DND-41 (cell line): ENCODE measurements around the gene PPP2R2B.

ENCODE experiments used
- EZH2 ChIP-seq: IDR thresholded peaks from 3 replicates; pipeline ENCODE4 v1.6.1; 2012; ENCODE audit warnings: borderline replicate concordance, low read depth, mild to moderate bottlenecking, moderate library complexity, low read length, inconsistent platforms; ENCODE audit not compliant: severe bottlenecking
- TF ChIP-seq, protein P1 (sequence below): IDR thresholded peaks from 2 replicates; pipeline ENCODE4 v1.5.1; 2012; ENCODE audit warnings: borderline replicate concordance, low read length, moderate library complexity, mild to moderate bottlenecking; ENCODE audit not compliant: poor library complexity, severe bottlenecking; ENCODE audit errors: extremely low read depth

DNA sequence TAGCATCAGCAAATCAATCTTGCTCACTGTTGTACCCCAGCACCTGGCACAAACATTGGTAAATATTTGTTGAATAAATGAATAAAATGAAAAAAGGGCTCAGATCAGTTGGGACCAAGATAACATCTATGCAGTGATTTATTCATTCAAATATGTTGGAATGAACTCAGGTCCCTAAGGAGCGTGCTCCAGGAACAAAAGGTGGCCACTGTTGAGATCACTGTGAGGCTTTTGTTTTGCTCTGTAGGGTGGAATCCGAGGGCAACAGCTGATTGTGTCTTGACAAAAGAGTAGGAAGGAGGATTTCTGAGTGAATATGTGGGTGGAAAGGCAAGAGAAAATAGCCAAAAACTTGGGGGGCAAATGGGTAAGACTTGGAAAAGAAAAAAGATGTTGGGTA lies 89.7 kb downstream of the PPP2R2B start:
- TF ChIP-seq, protein P1, sequence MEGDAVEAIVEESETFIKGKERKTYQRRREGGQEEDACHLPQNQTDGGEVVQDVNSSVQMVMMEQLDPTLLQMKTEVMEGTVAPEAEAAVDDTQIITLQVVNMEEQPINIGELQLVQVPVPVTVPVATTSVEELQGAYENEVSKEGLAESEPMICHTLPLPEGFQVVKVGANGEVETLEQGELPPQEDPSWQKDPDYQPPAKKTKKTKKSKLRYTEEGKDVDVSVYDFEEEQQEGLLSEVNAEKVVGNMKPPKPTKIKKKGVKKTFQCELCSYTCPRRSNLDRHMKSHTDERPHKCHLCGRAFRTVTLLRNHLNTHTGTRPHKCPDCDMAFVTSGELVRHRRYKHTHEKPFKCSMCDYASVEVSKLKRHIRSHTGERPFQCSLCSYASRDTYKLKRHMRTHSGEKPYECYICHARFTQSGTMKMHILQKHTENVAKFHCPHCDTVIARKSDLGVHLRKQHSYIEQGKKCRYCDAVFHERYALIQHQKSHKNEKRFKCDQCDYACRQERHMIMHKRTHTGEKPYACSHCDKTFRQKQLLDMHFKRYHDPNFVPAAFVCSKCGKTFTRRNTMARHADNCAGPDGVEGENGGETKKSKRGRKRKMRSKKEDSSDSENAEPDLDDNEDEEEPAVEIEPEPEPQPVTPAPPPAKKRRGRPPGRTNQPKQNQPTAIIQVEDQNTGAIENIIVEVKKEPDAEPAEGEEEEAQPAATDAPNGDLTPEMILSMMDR, result no peak
- TF ChIP-seq EZH2, result no peak
